Dermis microvascular lymphatic vessel endothelial cell (primary cell): ENCODE measurements around the gene RBFOX2. TPM values are rescaled to one million over a fixed set of nuclear protein-coding genes. Genes with fewer than 3 reads are reported as not detected.
"Not testable (repeated sequence)": the region's sequence is repeated elsewhere in the genome, so short reads cannot be mapped to it uniquely, and the experiment has no call there.

ENCODE experiments used
- DNase-seq, 2 donors: peaks; one replicate each; pipeline versions ENCODE4 v3.0.0 to v3.0.0-alpha.2; 2010; ENCODE audit warnings: low read depth in 2 of 2
- total RNA-seq: library from RNA; depleted of rRNA; stranded (reverse); fragments of >200 nt; gene quantifications from 2 replicates; pipeline ENCODE4 v1.2.1, GENCODE V29; 2014

The RBFOX2 gene
- total RNA-seq, 1 donor from 2014 or later = 95.8 TPM

GRCh38 chr22:35835267-35835997 is 193.2 kb downstream of the RBFOX2 start:
- peak in 1 of 2 donors; percentile 25 for DNase-seq

GRCh38 chr22:35834061-35834460 is 194.6 kb downstream of the RBFOX2 start:
- no peak for DNase-seq

GRCh38 chr22:35830305-35830704 is 198.3 kb downstream of the RBFOX2 start:
- DNase-seq = no peak

GRCh38 chr22:35824256-35824655 is 204.4 kb downstream of the RBFOX2 start:
- no peak for DNase-seq

- no peak for DNase-seq
Observed at GRCh38 chr22:35821654-35822053, 207.0 kb downstream of the RBFOX2 start.

- no peak for DNase-seq
Observed at GRCh38 chr22:35819421-35819820, 209.2 kb downstream of the RBFOX2 start.

GRCh38 chr22:35818897-35819296 is 209.7 kb downstream of the RBFOX2 start:
- DNase-seq = no peak

- peak in 1 of 2 donors; percentile 23 for DNase-seq
Observed at GRCh38 chr22:35812600-35812999, 216.0 kb downstream of the RBFOX2 start.

GRCh38 chr22:35811670-35812069 is 217.0 kb downstream of the RBFOX2 start:
- no peak for DNase-seq

GRCh38 chr22:35809816-35810215 is 218.8 kb downstream of the RBFOX2 start:
- no peak for DNase-seq

- DNase-seq = no peak
Observed at GRCh38 chr22:35808377-35808776, 220.2 kb downstream of the RBFOX2 start.

- DNase-seq = not testable (repeated sequence)
Observed at GRCh38 chr22:35806668-35807067, 222.0 kb downstream of the RBFOX2 start.

GRCh38 chr22:35805466-35805865 is 223.2 kb downstream of the RBFOX2 start:
- no peak for DNase-seq

GRCh38 chr22:35804421-35804820 is 224.2 kb downstream of the RBFOX2 start:
- no peak for DNase-seq

- no peak for DNase-seq
Observed at GRCh38 chr22:35802885-35803284, 225.7 kb downstream of the RBFOX2 start.

- DNase-seq = not testable (repeated sequence)
Observed at GRCh38 chr22:35801301-35801700, 227.3 kb downstream of the RBFOX2 start.

- no peak for DNase-seq
Observed at GRCh38 chr22:35799150-35799549, 229.5 kb downstream of the RBFOX2 start.

GRCh38 chr22:35797411-35797810 is 231.2 kb downstream of the RBFOX2 start:
- no peak for DNase-seq

GRCh38 chr22:35795476-35795875 is 233.1 kb downstream of the RBFOX2 start:
- no peak for DNase-seq

GRCh38 chr22:35792506-35792905 is 236.1 kb downstream of the RBFOX2 start:
- no peak for DNase-seq

- not testable (repeated sequence) for DNase-seq
Observed at GRCh38 chr22:35791788-35792187, 236.8 kb downstream of the RBFOX2 start.

GRCh38 chr22:35785181-35785923 is 243.3 kb downstream of the RBFOX2 start:
- DNase-seq = peak in 1 of 2 donors; percentile 2

GRCh38 chr22:35784633-35785032 is 244.0 kb downstream of the RBFOX2 start:
- no peak for DNase-seq
